ENCODE data around the gene SALL2.
A peak's percentile ranks its signal among the peaks of the same experiment; 100 is the strongest.

Gene SALL2

GRCh38 chr14:21496453-21496852 is 29.7 kb downstream of the SALL2 start:
- DNase-seq (ENCODE audit: extremely low spot score, insufficient read length, low read depth) (no peak), FAIRE-seq (no peak)

- no peak for DNase-seq (ENCODE audit: extremely low spot score, insufficient read length, low read depth)
- FAIRE-seq, result no peak
Measured at GRCh38 chr14:21494902-21495762, 31.0 kb downstream of the SALL2 start.

- DNase-seq (ENCODE audit: extremely low spot score, insufficient read length, low read depth) (no peak), FAIRE-seq (no peak)
Measured at GRCh38 chr14:21486640-21487087, 39.5 kb downstream of the SALL2 start.

- FAIRE-seq, result peak; percentile 99
- peak; percentile 80 for DNase-seq (ENCODE audit: extremely low spot score, insufficient read length, low read depth)
Measured at GRCh38 chr14:21476925-21477681, 49.0 kb downstream of the SALL2 start, which contains the start of the genes RAB2B and TOX4. Gene RAB2B (minus strand): TSS chr14:21476959. CDS start chr14:21476872, 87 bp downstream. Gene TOX4 (plus strand): TSS chr14:21477195. CDS start chr14:21477279, 84 bp downstream.

- FAIRE-seq (no peak), DNase-seq (ENCODE audit: extremely low spot score, insufficient read length, low read depth) (peak; percentile 47)
Measured at GRCh38 chr14:21476523-21476924, 49.6 kb downstream of the SALL2 start.

GRCh38 chr14:21475767-21476522 is 50.2 kb downstream of the SALL2 start:
- FAIRE-seq, result no peak
- no peak for DNase-seq (ENCODE audit: extremely low spot score, insufficient read length, low read depth)

All from GM18507 (cell line).